Activated CD4-positive, alpha-beta T cell treated with anti-CD3 and anti-CD28 coated beads for 36 hours (primary cell): Measurements from ENCODE around the gene SLC24A4. TPM values are rescaled to one million over a fixed set of nuclear protein-coding genes. Genes with fewer than 3 reads are reported as not detected.
A peak's percentile ranks its signal among the peaks of the same experiment; 100 is the strongest.
"Not testable (repeated sequence)": the region's sequence is repeated elsewhere in the genome, so short reads cannot be mapped to it uniquely, and the experiment has no call there.

Experiments
- ATAC-seq: fragments of 200-7000 bp; cut with Tn5 transposase; one replicate; pipeline ENCODE4 v1.10.0; 2021; ENCODE audit warnings: mild to moderate bottlenecking, moderate library complexity
- CTCF ChIA-PET: fragments of 350-600 bp; sonication (Branson Sonifier 250); formaldehyde crosslinking; loops from one replicate; lab custom pipeline; 2021; ENCODE audit warnings: antibody characterized with exemption; lab: Charles Lee
- POLR2A ChIA-PET: fragments of 350-600 bp; sonication (Branson Sonifier 250); formaldehyde crosslinking; loops from one replicate; lab custom pipeline; 2021; ENCODE audit warnings: antibody characterized with exemption, inconsistent platforms; lab: Charles Lee
- DNase-seq: peaks from one replicate; pipeline ENCODE4 v3.0.0-alpha.2; 2020
- H3K27ac Mint-ChIP-seq: one replicate; pipeline ENCODE4 v1.8.0; 2021; ENCODE audit warnings: mixed read lengths
- H3K27me3 Mint-ChIP-seq: one replicate; pipeline ENCODE4 v1.8.0; 2021; ENCODE audit warnings: mixed read lengths
- H3K36me3 Mint-ChIP-seq: one replicate; pipeline ENCODE4 v1.8.0; 2021; ENCODE audit warnings: low read depth, mixed read lengths
- H3K4me1 Mint-ChIP-seq: one replicate; pipeline ENCODE4 v1.8.0; 2021; ENCODE audit warnings: mixed read lengths
- H3K4me3 Mint-ChIP-seq: one replicate; pipeline ENCODE4 v1.8.0; 2021; ENCODE audit warnings: mild to moderate bottlenecking, moderate library complexity, mixed read lengths
- H3K9me3 Mint-ChIP-seq: one replicate; pipeline ENCODE4 v1.8.0; 2021; ENCODE audit warnings: low read depth, mixed read lengths
- intact Hi-C, 2 experiments: fragments of 100-400 bp; cut with DNase I in 1 of 2; cut with micrococcal nuclease in 1 of 2; formaldehyde crosslinking; loops; one replicate each; pipeline versions ENCODE4 v1.14.2 to v1.15.1; 2022 to 2024; cut with DNase I, micrococcal nuclease
- total RNA-seq, 2 experiments: library from RNA; stranded (reverse); gene quantifications; one replicate each; pipeline ENCODE4 v1.2.3, GENCODE V29; 2021

The SLC24A4 gene
- total RNA-seq, 2 experiments from 2014 or later = not detected

- intact Hi-C loops = no loop called here
- ATAC-seq (peak; percentile 50), DNase-seq (peak; percentile 46)
- peaks cover 67% of the 10 kb centered on the region for H3K4me1 Mint-ChIP-seq
- H3K9me3 Mint-ChIP-seq = no peaks in the 10 kb centered on the region
- H3K4me3 Mint-ChIP-seq = peak overlapping the region; percentile 36
- CTCF ChIA-PET = interaction anchor here (0.7 to 1.0 kb wide), 2 partner anchors 17 to 76 kb away, joined by 3 to 4 read pairs; no protein-coding TSS in a partner anchor
- POLR2A ChIA-PET = interaction anchor here (0.6 to 1.0 kb wide), 3 partner anchors 9 to 200 kb away, joined by 3 read pairs; no protein-coding TSS in a partner anchor
- no peaks in the 10 kb centered on the region for H3K27me3 Mint-ChIP-seq
- H3K27ac Mint-ChIP-seq = peak overlapping the region; percentile 66
- no peaks in the 10 kb centered on the region for H3K36me3 Mint-ChIP-seq
Observed at GRCh38 chr14:92534932-92535643, 212.1 kb downstream of the SLC24A4 start.

GRCh38 chr14:92536231-92536630 lies 213.3 kb downstream of the SLC24A4 start:
- ATAC-seq, POLR2A ChIA-PET, H3K9me3 Mint-ChIP-seq, intact Hi-C loops, H3K27me3 Mint-ChIP-seq, H3K36me3 Mint-ChIP-seq, H3K27ac Mint-ChIP-seq, H3K4me3 Mint-ChIP-seq, DNase-seq: not testable (repeated sequence)
- peaks cover 68% of the 10 kb centered on the region for H3K4me1 Mint-ChIP-seq
- CTCF ChIA-PET = interaction anchor here (1.3 kb wide), 1 partner anchor 14 kb away, joined by 3 read pairs; no protein-coding TSS in a partner anchor

GRCh38 chr14:92538412-92538985 lies 215.5 kb downstream of the SLC24A4 start:
- Mint-ChIP-seq H3K4me3 (no peak overlapping the region), H3K27me3 (no peaks in the 10 kb centered on the region), H3K4me1 (peaks cover 58% of the 10 kb centered on the region), H3K36me3 (no peaks in the 10 kb centered on the region), H3K9me3 (no peaks in the 10 kb centered on the region), H3K27ac (no peak overlapping the region)
- intact Hi-C loops = no loop called here
- POLR2A ChIA-PET = no interaction called here
- DNase-seq (no peak), ATAC-seq (peak; percentile 14)
- CTCF ChIA-PET = interaction anchor here (0.6 kb wide), 1 partner anchor 12 kb away, joined by 4 read pairs; no protein-coding TSS in a partner anchor

DNA sequence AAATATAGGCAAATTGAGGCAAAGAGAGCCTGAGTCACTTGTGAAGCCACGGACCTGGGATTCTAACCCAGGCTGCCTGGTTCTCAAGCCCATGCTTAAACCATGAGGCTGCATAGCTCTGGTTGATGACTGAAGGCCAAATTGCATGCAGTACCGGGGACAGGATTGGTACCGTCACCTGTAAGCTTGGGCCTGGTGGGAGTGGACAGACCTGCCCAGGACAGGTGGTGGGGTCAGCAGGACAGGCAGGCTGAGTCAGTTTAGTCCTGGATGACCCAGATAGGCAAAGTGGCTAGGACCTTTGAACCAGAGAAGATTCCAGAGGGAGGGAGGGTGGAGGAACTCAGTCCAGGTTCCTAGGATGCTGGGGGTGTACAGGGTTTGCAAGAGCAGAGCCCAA lies 216.5 kb downstream of the SLC24A4 start:
- DNase-seq = no peak
- no peak for ATAC-seq
- ChIA-PET CTCF (no interaction called here), POLR2A (no interaction called here)
- no peaks in the 10 kb centered on the region for H3K9me3 Mint-ChIP-seq
- no peaks in the 10 kb centered on the region for H3K36me3 Mint-ChIP-seq
- no peaks in the 10 kb centered on the region for H3K27me3 Mint-ChIP-seq
- H3K4me1 Mint-ChIP-seq = peaks cover 56% of the 10 kb centered on the region
- no peak overlapping the region for H3K4me3 Mint-ChIP-seq
- peak overlapping the region; percentile 39 for H3K27ac Mint-ChIP-seq
- intact Hi-C loops = no loop called here

- DNase-seq (no peak), ATAC-seq (peak; percentile 35)
- peaks cover 52% of the 10 kb centered on the region for H3K4me1 Mint-ChIP-seq
- no peak overlapping the region for H3K27ac Mint-ChIP-seq
- H3K36me3 Mint-ChIP-seq = no peaks in the 10 kb centered on the region
- CTCF ChIA-PET = no interaction called here
- no peaks in the 10 kb centered on the region for H3K9me3 Mint-ChIP-seq
- H3K4me3 Mint-ChIP-seq = no peak overlapping the region
- intact Hi-C loops = loop anchor here in 1 of 2 experiments (10.0 kb wide), 1 partner anchor 675 kb away; the partner anchor contains the start of gene TC2N
- POLR2A ChIA-PET = no interaction called here
- H3K27me3 Mint-ChIP-seq = no peaks in the 10 kb centered on the region
Observed at GRCh38 chr14:92539875-92540274, 216.9 kb downstream of the SLC24A4 start.

DNA sequence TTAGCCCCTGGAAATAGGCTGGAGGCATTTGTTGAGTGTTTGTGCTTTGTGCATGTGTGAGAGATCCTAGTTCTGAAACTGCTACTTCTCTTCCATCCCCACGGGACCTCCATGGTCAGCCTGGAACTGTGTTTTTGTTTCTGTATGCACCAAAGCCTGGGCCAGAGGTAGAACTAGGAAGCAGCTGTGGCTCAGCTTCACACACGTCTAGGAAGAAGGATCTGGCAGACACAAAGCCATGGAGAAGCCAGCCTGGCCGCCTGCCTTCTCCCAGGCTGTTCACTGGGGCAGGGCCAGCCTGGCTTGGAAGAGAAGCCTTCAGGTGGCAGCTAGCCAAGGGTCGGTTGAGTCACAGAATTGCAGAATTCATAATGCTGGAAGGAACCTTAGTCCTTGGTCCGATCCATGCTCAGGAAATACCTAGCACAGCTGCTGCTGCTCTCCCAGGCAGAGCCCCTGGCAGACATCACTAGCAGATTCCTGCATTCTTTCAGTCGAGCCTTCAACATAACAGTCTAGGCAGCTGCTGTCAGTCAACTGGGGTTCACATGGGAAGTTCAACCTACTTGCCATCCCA lies 217.6 kb downstream of the SLC24A4 start:
- CTCF ChIA-PET = interaction anchor here (0.6 kb wide), 2 partner anchors 52 to 253 kb away, joined by 3 read pairs; partner anchors contain the start of gene GOLGA5

DNA sequence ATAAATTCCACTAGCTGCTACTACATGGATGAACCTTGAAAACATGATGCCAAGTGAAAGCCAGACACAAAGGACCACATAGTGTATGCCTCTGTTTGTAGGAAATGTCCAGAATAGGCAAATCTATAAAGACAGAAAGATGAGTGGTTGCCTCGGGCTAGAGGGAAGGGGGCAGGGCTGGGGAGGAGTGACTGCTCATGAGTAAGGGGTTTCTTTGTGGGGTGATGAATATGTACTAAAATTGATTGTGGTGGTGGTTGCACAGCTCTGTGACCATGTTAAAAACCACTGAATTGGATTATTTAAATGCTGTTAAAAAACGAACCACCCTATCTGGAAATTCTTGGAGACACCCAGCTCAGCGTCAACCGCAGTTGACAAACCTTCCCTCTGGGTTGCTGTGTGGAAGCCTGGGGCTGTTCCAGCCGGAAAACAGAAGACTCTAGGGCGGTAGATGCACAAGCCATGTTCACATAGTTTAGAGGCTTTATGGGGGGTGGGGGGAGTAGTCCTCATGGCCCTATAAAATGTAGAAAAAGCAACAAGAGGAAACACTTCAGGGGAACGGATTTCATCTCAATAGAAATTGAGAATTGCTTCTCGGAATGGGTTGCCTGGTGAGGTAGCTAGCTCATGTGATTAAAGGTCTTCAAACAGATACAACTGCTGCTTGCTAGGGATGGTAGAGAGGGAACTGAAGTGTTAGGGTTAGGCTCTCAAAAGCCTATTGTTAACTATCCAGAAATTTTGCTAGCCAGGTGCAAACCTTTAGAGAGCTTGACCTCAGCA lies 220.0 kb downstream of the SLC24A4 start:
- ChIA-PET CTCF (interaction anchor here (0.6 to 1.3 kb wide), 2 partner anchors 13 to 14 kb away, joined by 3 to 4 read pairs; no protein-coding TSS in a partner anchor), POLR2A (no interaction called here)
- Mint-ChIP-seq H3K4me1 (peaks cover 37% of the 10 kb centered on the region), H3K36me3 (no peaks in the 10 kb centered on the region), H3K27ac (no peak overlapping the region), H3K27me3 (no peaks in the 10 kb centered on the region), H3K9me3 (no peaks in the 10 kb centered on the region), H3K4me3 (no peak overlapping the region)
- ATAC-seq (no peak), DNase-seq (no peak)
- intact Hi-C loops = loop anchor here in 1 of 2 experiments (10.0 kb wide), 1 partner anchor 678 kb away; the partner anchor contains the start of gene TC2N

More for the DNA sequence above, 217.6 kb downstream of the SLC24A4 start:
- POLR2A ChIA-PET = no interaction called here
- ATAC-seq = peak; percentile 31
- Mint-ChIP-seq H3K27me3 (no peaks in the 10 kb centered on the region), H3K4me1 (peaks cover 45% of the 10 kb centered on the region), H3K36me3 (no peaks in the 10 kb centered on the region), H3K9me3 (no peaks in the 10 kb centered on the region), H3K27ac (peak overlapping the region; percentile 4), H3K4me3 (no peak overlapping the region)
- no peak for DNase-seq
- intact Hi-C loops = loop anchor here in 1 of 2 experiments (10.0 kb wide), 1 partner anchor 676 kb away; the partner anchor contains the start of gene TC2N

- no peaks in the 10 kb centered on the region for H3K36me3 Mint-ChIP-seq
- H3K27me3 Mint-ChIP-seq = no peaks in the 10 kb centered on the region
- CTCF ChIA-PET = interaction anchor here (0.5 to 1.3 kb wide), 4 partner anchors 12 to 811 kb away, joined by 3 to 4 read pairs (median 3); no protein-coding TSS in a partner anchor
- H3K4me1 Mint-ChIP-seq = peaks cover 28% of the 10 kb centered on the region
- no peaks in the 10 kb centered on the region for H3K9me3 Mint-ChIP-seq
- DNase-seq (no peak), ATAC-seq (no peak)
- no peak overlapping the region for H3K27ac Mint-ChIP-seq
- no peak overlapping the region for H3K4me3 Mint-ChIP-seq
- POLR2A ChIA-PET = interaction anchor here (0.6 kb wide), 1 partner anchor 9 kb away, joined by 3 read pairs; no protein-coding TSS in a partner anchor
- intact Hi-C loops = loop anchor here in 1 of 2 experiments (10.0 kb wide), 1 partner anchor 679 kb away; the partner anchor contains the start of gene TC2N
Observed at GRCh38 chr14:92544051-92544720, 221.2 kb downstream of the SLC24A4 start.

- CTCF ChIA-PET = interaction anchor here (0.8 kb wide), 1 partner anchor 22 kb away, joined by 3 read pairs; no protein-coding TSS in a partner anchor
- DNase-seq (no peak), ATAC-seq (no peak)
- no peaks in the 10 kb centered on the region for H3K27me3 Mint-ChIP-seq
- intact Hi-C loops = loop anchor here (1.0 to 10.0 kb wide), 4 partner anchors 41 to 682 kb away; partner anchors contain the start of gene TC2N (in 1 of the 2)
- peaks cover 17% of the 10 kb centered on the region for H3K4me1 Mint-ChIP-seq
- POLR2A ChIA-PET = no interaction called here
- H3K4me3 Mint-ChIP-seq = no peak overlapping the region
- H3K36me3 Mint-ChIP-seq = no peaks in the 10 kb centered on the region
- H3K27ac Mint-ChIP-seq = no peak overlapping the region
- no peaks in the 10 kb centered on the region for H3K9me3 Mint-ChIP-seq
Observed at GRCh38 chr14:92546347-92547053, 223.5 kb downstream of the SLC24A4 start.
